Measurements from ENCODE around the gene LDLRAD4.
A peak's percentile ranks its signal among the peaks of the same experiment; 100 is the strongest.

LDLRAD4 gene

DNA sequence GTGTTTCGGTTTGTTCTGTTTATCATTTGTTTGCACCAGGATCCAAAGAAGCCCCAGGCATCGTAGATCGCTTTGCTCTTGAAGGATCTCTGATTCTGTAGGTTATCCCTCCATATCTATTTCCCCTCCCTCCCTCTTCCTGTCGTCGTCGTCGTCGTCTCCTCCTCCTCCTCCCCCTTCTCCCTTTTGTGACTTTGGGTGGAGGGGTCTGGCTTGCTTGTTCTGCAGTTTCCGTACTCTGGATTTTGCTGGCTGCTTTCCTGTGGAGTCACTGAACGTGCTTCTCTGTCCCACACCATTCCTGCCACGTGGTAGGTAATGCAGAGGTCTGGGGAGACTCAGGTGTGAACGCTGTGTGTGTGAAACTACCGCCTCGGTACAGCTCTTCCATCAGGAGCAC is 225.0 kb downstream of the LDLRAD4 start:
- TF ChIP-seq CTCF (conservative IDR thresholded peaks at IDR 0.05; ENCODE audit: low read depth, low read length): no peak
- no peak for DNase-seq (ENCODE audit: low read depth)
- H3K4me3 ChIP-seq (ENCODE audit: low read length): no peak overlapping the region

DNA sequence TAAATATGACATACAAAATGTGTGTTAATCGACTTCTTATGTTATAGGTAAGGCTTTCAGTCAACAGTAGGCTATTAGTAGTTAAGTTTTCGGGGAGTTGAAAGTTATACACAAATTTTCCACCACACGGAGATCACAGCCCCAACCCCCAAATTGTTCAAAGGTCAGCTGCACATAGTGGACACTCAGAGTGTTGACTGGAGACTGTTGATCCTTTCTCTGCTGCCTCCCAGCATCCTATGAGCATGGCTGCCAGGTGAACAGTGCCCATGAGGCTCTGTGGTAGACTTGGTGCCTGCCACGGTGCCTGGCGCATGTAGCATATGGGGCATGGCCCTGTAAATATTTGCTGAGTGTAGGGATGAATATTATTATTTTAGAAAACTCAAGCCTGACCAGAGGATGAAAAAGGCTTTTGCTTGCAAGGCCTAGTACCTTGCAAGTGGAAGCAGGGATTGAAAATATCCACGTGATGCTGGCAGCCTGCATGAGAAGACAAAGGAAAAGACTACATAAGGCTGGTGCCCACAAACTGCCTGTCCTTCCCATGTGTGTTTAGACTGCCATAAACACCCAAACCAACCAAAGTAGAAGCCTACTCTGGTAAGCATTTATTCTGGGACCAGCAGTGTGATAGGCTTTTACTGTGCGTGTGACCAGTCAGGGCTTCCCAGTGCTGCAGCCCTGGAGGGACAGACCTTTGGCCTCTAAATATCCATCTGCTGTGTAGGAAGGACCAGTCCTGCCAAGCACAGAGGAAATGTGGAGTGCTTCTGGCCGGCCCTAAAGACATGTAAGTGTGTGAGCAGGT is 226.1 kb downstream of the LDLRAD4 start:
- no peak overlapping the region for H3K4me3 ChIP-seq (ENCODE audit: low read length)
- DNase-seq (ENCODE audit: low read depth): no peak
- no peak for TF ChIP-seq CTCF (conservative IDR thresholded peaks at IDR 0.05; ENCODE audit: low read depth, low read length)

DNA sequence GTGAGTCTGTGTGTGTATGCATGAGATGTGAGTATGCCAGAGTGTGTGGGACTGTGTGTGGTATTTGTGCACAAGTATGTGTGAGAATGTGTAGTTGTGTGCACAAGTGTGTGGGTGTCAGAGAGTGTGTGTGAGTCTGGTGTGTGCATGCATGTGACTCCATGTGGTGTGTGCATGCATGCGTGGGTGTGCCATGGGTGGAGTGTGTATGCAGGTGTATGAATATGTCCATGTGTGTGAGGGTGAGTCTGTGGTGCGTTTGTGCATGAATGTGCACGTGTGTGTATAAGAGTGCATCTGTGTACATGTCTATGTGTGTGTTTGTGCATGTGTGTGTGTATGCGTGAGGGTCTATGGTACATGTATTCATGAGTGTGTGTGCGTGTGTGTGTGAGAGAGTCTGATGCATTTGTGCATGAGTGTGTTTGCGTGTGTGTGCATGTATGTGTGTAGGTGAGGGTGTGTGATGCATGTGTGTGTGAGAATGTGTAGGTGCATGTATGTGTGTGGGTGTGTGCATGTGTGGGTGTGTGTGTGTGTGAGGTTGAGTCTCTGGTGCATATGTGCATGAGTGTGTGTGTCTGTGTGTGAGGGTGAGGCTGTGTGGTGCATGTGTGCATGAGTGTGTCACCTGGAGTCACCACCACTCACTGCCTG is 226.8 kb downstream of the LDLRAD4 start:
- no peak overlapping the region for H3K4me3 ChIP-seq (ENCODE audit: low read length)
- no peak for DNase-seq (ENCODE audit: low read depth)
- no peak for TF ChIP-seq CTCF (conservative IDR thresholded peaks at IDR 0.05; ENCODE audit: low read depth, low read length)

DNA sequence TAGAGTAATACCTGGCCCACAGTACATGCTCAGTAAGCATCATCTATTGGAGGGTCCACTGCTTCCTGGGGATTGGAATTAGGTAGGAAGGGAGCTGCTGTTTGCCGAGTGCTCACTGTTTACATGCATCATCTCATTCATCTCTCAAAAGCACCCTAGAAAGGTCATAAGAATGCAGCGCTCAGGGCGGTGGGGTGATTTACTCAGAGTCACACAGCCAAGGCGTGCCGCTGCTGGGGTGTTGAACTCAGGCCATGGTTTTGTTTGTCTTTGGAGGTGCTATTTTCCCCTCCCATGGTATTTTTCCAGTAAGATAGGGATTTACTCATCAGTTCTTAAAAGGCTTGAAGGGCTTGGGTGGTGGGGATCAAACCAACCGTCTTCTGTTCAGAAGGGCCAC is 227.5 kb downstream of the LDLRAD4 start:
- no peak for TF ChIP-seq CTCF (conservative IDR thresholded peaks at IDR 0.05; ENCODE audit: low read depth, low read length)
- H3K4me3 ChIP-seq (ENCODE audit: low read length): no peak overlapping the region
- DNase-seq (ENCODE audit: low read depth): no peak

- no peak overlapping the region for H3K4me3 ChIP-seq (ENCODE audit: low read length)
- DNase-seq (ENCODE audit: low read depth): no peak
- no peak for TF ChIP-seq CTCF (conservative IDR thresholded peaks at IDR 0.05; ENCODE audit: low read depth, low read length)
These were observed 228.3 kb downstream of the LDLRAD4 start for GRCh38 chr18:13446610-13447461.

DNA sequence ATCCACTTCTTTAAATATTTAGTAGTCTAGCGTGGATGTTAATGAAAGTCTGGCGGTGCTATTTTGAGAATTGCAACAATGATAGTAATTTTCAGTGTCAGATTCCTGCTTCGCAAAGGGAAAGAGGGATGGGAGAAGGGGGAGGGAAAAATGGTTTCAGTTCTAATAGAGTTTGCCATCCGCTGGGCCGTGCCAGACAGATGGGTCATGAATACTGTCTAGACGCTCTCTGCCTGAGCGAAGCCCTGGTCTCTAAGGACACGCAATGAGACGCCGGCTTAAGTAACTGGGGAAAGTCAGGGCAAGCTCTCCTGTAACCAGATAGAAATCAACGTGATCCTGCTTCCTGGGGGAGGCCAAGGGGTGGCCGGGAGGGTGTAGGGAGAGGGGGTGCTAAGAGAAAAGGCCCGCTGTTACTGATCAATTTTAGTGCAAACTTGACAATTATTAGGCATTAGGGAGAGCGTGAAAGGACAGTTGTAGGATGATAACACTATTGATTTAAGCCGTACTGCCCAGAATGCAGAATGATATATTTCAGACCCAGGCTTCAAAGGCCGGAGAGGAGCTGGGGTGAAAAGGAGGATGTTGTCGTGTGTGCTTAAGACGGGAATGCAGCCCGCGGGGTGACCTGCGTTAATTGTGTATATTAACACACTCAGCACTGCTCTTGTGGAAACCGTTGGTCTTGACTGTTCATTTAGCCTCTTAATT is 229.2 kb downstream of the LDLRAD4 start:
- H3K4me3 ChIP-seq (ENCODE audit: low read length): peak overlapping the region; percentile 12
- no peak for TF ChIP-seq CTCF (conservative IDR thresholded peaks at IDR 0.05; ENCODE audit: low read depth, low read length)
- DNase-seq (ENCODE audit: low read depth): peak; percentile 75

Measured in retinal pigment epithelial cell (primary cell).